IMR-90 (cell line): Measurements from ENCODE around the gene ATP6V0C. TPM values are rescaled to one million over a fixed set of nuclear protein-coding genes. Genes with fewer than 3 reads are reported as not detected.

Source experiments
- ATAC-seq: fragments of 200-7000 bp; cut with Tn5 transposase; 2 replicates; pipeline ENCODE4 v1.9.1; 2020; ENCODE audit warnings: low read depth, mild to moderate bottlenecking, moderate library complexity
- BruUV-seq: library from RNA; stranded (reverse); fragments of 400-500 nt; replicated peaks from 2 replicates; lab custom pipeline; 2021; lab: Mats Ljungman, UMichigan
- CTCF ChIA-PET: fragments of 300-600 bp; formaldehyde crosslinking; extraction: SDS; loops from one replicate; lab custom pipeline; 2021; ENCODE audit warnings: antibody characterized with exemption; lab: Yijun Ruan, JAX
- POLR2A ChIA-PET: fragments of 300-600 bp; sonication (Branson Sonifier 250); formaldehyde crosslinking; loops from one replicate; lab custom pipeline; 2022; ENCODE audit warnings: antibody characterized with exemption; ENCODE audit not compliant: unreplicated experiment; lab: Charles Lee
- DNase-seq: peaks from one replicate; pipeline ENCODE4 v3.0.0; 2013
- H2AFZ ChIP-seq: replicated peaks from 2 replicates; pipeline ENCODE3; 2013; ENCODE audit warnings: low read length, mild to moderate bottlenecking; ENCODE audit not compliant: poor library complexity
- H2AK5ac ChIP-seq: 2 replicates; pipeline ENCODE4 v1.6.1; 2013; ENCODE audit warnings: low read depth, low read length, inconsistent platforms
- H2AK9ac ChIP-seq: replicated peaks from 2 replicates; pipeline ENCODE3; 2013; ENCODE audit warnings: mild to moderate bottlenecking, low read depth, low read length, moderate library complexity; ENCODE audit not compliant: poor library complexity
- H2BK120ac ChIP-seq: 2 replicates; pipeline ENCODE4 v1.6.1; 2013; ENCODE audit warnings: low read depth, low read length, inconsistent platforms
- H2BK15ac ChIP-seq: 3 replicates; pipeline ENCODE4 v1.6.1; 2013; ENCODE audit warnings: low read depth, low read length, inconsistent platforms
- H2BK20ac ChIP-seq: 2 replicates; pipeline ENCODE4 v1.6.1; 2013; ENCODE audit warnings: low read depth, mild to moderate bottlenecking, inconsistent platforms, low read length, moderate library complexity
- H2BK5ac ChIP-seq: 2 replicates; pipeline ENCODE4 v1.6.1; 2013; ENCODE audit warnings: mild to moderate bottlenecking, low read depth, low read length, inconsistent platforms; ENCODE audit not compliant: poor library complexity, severe bottlenecking
- H3K14ac ChIP-seq: replicated peaks from 2 replicates; pipeline ENCODE4 v1.6.1; 2013; ENCODE audit warnings: low read depth, low read length, inconsistent platforms
- H3K18ac ChIP-seq: 2 replicates; pipeline ENCODE4 v1.6.1; 2013; ENCODE audit warnings: low read depth, low read length, control low read depth
- H3K23ac ChIP-seq: 2 replicates; pipeline ENCODE4 v1.6.1; 2013; ENCODE audit warnings: low read depth, low read length, inconsistent platforms
- H3K27ac ChIP-seq: 2 replicates; pipeline ENCODE4 v1.5.1; 2013; ENCODE audit warnings: mild to moderate bottlenecking, control low read depth, low read length; ENCODE audit not compliant: insufficient read depth
- H3K27me3 ChIP-seq: 2 replicates; pipeline ENCODE4 v1.6.1; 2013; ENCODE audit warnings: low read length; ENCODE audit not compliant: control insufficient read depth, insufficient read depth
- H3K36me3 ChIP-seq: 2 replicates; pipeline ENCODE4 v1.6.1; 2013; ENCODE audit warnings: low read length, mixed read lengths; ENCODE audit not compliant: control insufficient read depth, insufficient read depth
- H3K4ac ChIP-seq: 2 replicates; pipeline ENCODE4 v1.6.1; 2013; ENCODE audit warnings: low read depth, low read length, inconsistent platforms
- H3K4me1 ChIP-seq: 2 replicates; pipeline ENCODE4 v1.6.1; 2013; ENCODE audit warnings: low read length, mixed read lengths; ENCODE audit not compliant: control insufficient read depth, insufficient read depth
- H3K4me2 ChIP-seq: 2 replicates; pipeline ENCODE4 v1.6.1; 2013; ENCODE audit warnings: low read depth, mild to moderate bottlenecking, control low read depth, low read length, moderate library complexity
- H3K4me3 ChIP-seq: 2 replicates; pipeline ENCODE4 v1.5.1; 2013; ENCODE audit warnings: low read depth, mild to moderate bottlenecking, control low read depth, low read length, moderate library complexity; ENCODE audit not compliant: insufficient read depth
- H3K56ac ChIP-seq: 2 replicates; pipeline ENCODE4 v1.6.1; 2013; ENCODE audit warnings: low read length, inconsistent platforms; ENCODE audit not compliant: insufficient read depth; ENCODE audit errors: extremely low read depth
- H3K79me1 ChIP-seq, 2 experiments: 2 replicates each; pipeline ENCODE4 v1.6.1; 2013; ENCODE audit warnings: low read length in 2 of 2, inconsistent platforms in 1 of 2, low read depth in 1 of 2
- H3K9ac ChIP-seq: 2 replicates; pipeline ENCODE4 v1.6.1; 2013; ENCODE audit warnings: low read depth, low read length, control low read depth
- H3K9me1 ChIP-seq: 2 replicates; pipeline ENCODE4 v1.6.1; 2013; ENCODE audit warnings: low read length, inconsistent platforms; ENCODE audit not compliant: insufficient read depth
- H3K9me3 ChIP-seq: 2 replicates; pipeline ENCODE4 v1.6.1; 2013; ENCODE audit warnings: low read length; ENCODE audit not compliant: control insufficient read depth, insufficient read depth
- H4K20me1 ChIP-seq: 2 replicates; pipeline ENCODE4 v1.6.1; 2013; ENCODE audit warnings: low read length, inconsistent platforms; ENCODE audit not compliant: insufficient read depth
- H4K5ac ChIP-seq: 2 replicates; pipeline ENCODE4 v1.6.1; 2013; ENCODE audit warnings: mild to moderate bottlenecking, low read depth, low read length, control low read depth
- H4K8ac ChIP-seq, 2 experiments: 2 replicates each; pipeline ENCODE4 v1.6.1; 2013; ENCODE audit warnings: low read depth in 2 of 2, low read length in 2 of 2, control low read depth in 1 of 2, inconsistent platforms in 1 of 2
- H4K91ac ChIP-seq: 2 replicates; pipeline ENCODE4 v1.6.1; 2013; ENCODE audit warnings: low read depth, low read length, inconsistent platforms; ENCODE audit not compliant: insufficient read depth
- BHLHE40 ChIP-seq: fragments of 150-350 bp; IDR thresholded peaks from 2 replicates; pipeline ENCODE4 v1.6.1; 2016; ENCODE audit warnings: mild to moderate bottlenecking, low read depth, low read length
- CEBPB ChIP-seq: IDR thresholded peaks from 2 replicates; pipeline ENCODE4 v1.6.1; 2012; ENCODE audit warnings: low read depth, low read length, improper control_type of control experiment
- CHD1 ChIP-seq: IDR thresholded peaks from 2 replicates; pipeline ENCODE4 v1.6.1; 2012; ENCODE audit warnings: low read depth, low read length, improper control_type of control experiment
- FOS ChIP-seq: fragments of 150-350 bp; IDR thresholded peaks from 2 replicates; pipeline ENCODE4 v1.6.1; 2016; ENCODE audit warnings: low read depth, low read length
- MAFK ChIP-seq: IDR thresholded peaks from 2 replicates; pipeline ENCODE4 v1.6.1; 2012; ENCODE audit warnings: low read depth, low read length, improper control_type of control experiment
- MAZ ChIP-seq: IDR thresholded peaks from 2 replicates; pipeline ENCODE4 v1.6.1; 2012; ENCODE audit warnings: low read depth, mild to moderate bottlenecking, low read length, improper control_type of control experiment, moderate library complexity, borderline replicate concordance
- MXI1 ChIP-seq: IDR thresholded peaks from 2 replicates; pipeline ENCODE4 v1.6.1; 2012; ENCODE audit warnings: low read depth, mild to moderate bottlenecking, low read length, moderate library complexity, borderline replicate concordance
- NFE2L2 ChIP-seq: fragments of 150-350 bp; IDR thresholded peaks from 2 replicates; pipeline ENCODE4 v1.6.1; 2016; ENCODE audit warnings: low read depth, mild to moderate bottlenecking, low read length
- POLR2A ChIP-seq: IDR thresholded peaks from 2 replicates; pipeline ENCODE4 v1.6.1; 2012; ENCODE audit warnings: mild to moderate bottlenecking, low read depth, low read length
- RFX5 ChIP-seq: IDR thresholded peaks from 2 replicates; pipeline ENCODE4 v1.8.0; 2012; ENCODE audit warnings: low read depth, mild to moderate bottlenecking, low read length, moderate library complexity
- SMC3 ChIP-seq: fragments of 150-350 bp; IDR thresholded peaks from 2 replicates; pipeline ENCODE4 v1.6.1; 2016; ENCODE audit warnings: low read depth, mild to moderate bottlenecking, antibody characterized with exemption, low read length, moderate library complexity
- WGBS, 2 experiments: methylation state at CpG; one replicate each; pipeline versions ENCODE4 v1.1.5 to v1.1.7; 2013; ENCODE audit warnings: missing lambda C conversion rate in 2 of 2; ENCODE audit not compliant: insufficient read length in 1 of 2; ENCODE audit errors: extremely low coverage in 2 of 2; 5-methylcytosine and 5-hydroxymethylcytosine counted together
- dilution Hi-C: fragments of 300-500 bp; cut with HindIII; formaldehyde crosslinking; loops from one replicate; pipeline ENCODE4 v1.14.3; 2018; ENCODE audit warnings: low sequenced_read_pairs; ENCODE audit not compliant: unreplicated experiment
- in situ Hi-C: fragments of 300-500 bp; cut with MboI; formaldehyde crosslinking; loops from 3 replicates; pipeline ENCODE4 v1.14.3; 2019; ENCODE audit warnings: low sequenced_read_pairs, inconsistent platforms, mixed read lengths
- intact Hi-C: fragments of 100-400 bp; cut with micrococcal nuclease; formaldehyde crosslinking; loops from 2 replicates; pipeline ENCODE4 v1.10.0; 2022
- polyA plus RNA-seq, 3 experiments: library from polyadenylated mRNA; depleted of rRNA; stranded (reverse); fragments of >200 nt; gene quantifications; 2 replicates each; pipeline ENCODE4 v1.2.3, GENCODE V29; 2012; ENCODE audit warnings: low replicate concordance in 1 of 3
- total RNA-seq: library from RNA; depleted of rRNA; stranded (reverse); fragments of >200 nt; gene quantifications from 2 replicates; pipeline ENCODE4 v1.2.3, GENCODE V29; 2012
- TF ChIP-seq, protein P1 (sequence below): fragments of 150-350 bp; IDR thresholded peaks from 2 replicates; pipeline ENCODE4 v1.6.1; 2017; ENCODE audit warnings: mild to moderate bottlenecking, antibody characterized with exemption, low read length, low read depth
- TF ChIP-seq, protein P2 (sequence below): fragments of 150-350 bp; IDR thresholded peaks from 2 replicates; pipeline ENCODE4 v1.6.1; 2016; ENCODE audit warnings: low read depth, mild to moderate bottlenecking, low read length, moderate library complexity, borderline replicate concordance

Gene ATP6V0C
- total and polyA plus RNA-seq, 2 of the 4 experiments (the other 2 are of a cell fraction) = 8.4 to 107 TPM

GRCh38 chr16:2487517-2487842 lies 26.3 kb upstream of the ATP6V0C start (continued):
- TF ChIP-seq NFE2L2 (no peak), MAZ (no peak), MAFK (no peak), BHLHE40 (no peak)

GRCh38 chr16:2487903-2488531 lies 25.7 kb upstream of the ATP6V0C start:
- Histone ChIP-seq H3K27me3 (no peaks in the 10 kb centered on the region), H3K9ac (no peak overlapping the region; the same call in 1 of the 2 replicates), H2BK20ac (no peak overlapping the region), H4K91ac (no peak overlapping the region), H4K5ac (no peak overlapping the region), H3K14ac (no peak overlapping the region), H4K8ac (no peak overlapping the region), H3K9me1 (peaks cover 7% of the 10 kb centered on the region; the same call in 1 of the 2 replicates), H2BK120ac (no peak overlapping the region), H3K79me1 (peaks cover 30 to 70% of the 10 kb centered on the region in 2 experiments), H3K36me3 (peaks cover 2% of the 10 kb centered on the region; the same call in 1 of the 2 replicates), H3K9me3 (no peaks in the 10 kb centered on the region), H3K18ac (no peak overlapping the region), H2AFZ (no peak overlapping the region), H2AK5ac (no peak overlapping the region), H3K27ac (no peak overlapping the region), H3K23ac (no peak overlapping the region), H3K4me3 (no peak overlapping the region), H2AK9ac (peak overlapping the region; percentile 35), H3K56ac (no peak overlapping the region), H3K4me2 (no peak overlapping the region), H4K20me1 (peaks cover 21% of the 10 kb centered on the region), H2BK5ac (no peak overlapping the region), H3K4ac (no peak overlapping the region), H3K4me1 (peaks cover 20% of the 10 kb centered on the region), H2BK15ac (no peak overlapping the region)
- no peak for ATAC-seq
- CTCF ChIA-PET = no interaction called here
- no peak for DNase-seq
- POLR2A ChIA-PET = interaction anchor here (0.6 kb wide), 1 partner anchor 17 kb away, joined by 8 read pairs; the partner anchor contains the start of gene NTN3
- WGBS, 2 experiments = no CpG with 5 or more reads among the region's 15 CpGs
- no TSS peak for BruUV-seq
- in situ Hi-C loops (no loop called here), intact Hi-C loops (no loop called here), dilution Hi-C loops (no loop called here)
- TF ChIP-seq FOS = no peak
- TF ChIP-seq MAZ = no peak
- TF ChIP-seq, protein P1, sequence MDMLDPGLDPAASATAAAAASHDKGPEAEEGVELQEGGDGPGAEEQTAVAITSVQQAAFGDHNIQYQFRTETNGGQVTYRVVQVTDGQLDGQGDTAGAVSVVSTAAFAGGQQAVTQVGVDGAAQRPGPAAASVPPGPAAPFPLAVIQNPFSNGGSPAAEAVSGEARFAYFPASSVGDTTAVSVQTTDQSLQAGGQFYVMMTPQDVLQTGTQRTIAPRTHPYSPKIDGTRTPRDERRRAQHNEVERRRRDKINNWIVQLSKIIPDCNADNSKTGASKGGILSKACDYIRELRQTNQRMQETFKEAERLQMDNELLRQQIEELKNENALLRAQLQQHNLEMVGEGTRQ = no peak
- no peak for TF ChIP-seq CEBPB
- TF ChIP-seq, protein P2, sequence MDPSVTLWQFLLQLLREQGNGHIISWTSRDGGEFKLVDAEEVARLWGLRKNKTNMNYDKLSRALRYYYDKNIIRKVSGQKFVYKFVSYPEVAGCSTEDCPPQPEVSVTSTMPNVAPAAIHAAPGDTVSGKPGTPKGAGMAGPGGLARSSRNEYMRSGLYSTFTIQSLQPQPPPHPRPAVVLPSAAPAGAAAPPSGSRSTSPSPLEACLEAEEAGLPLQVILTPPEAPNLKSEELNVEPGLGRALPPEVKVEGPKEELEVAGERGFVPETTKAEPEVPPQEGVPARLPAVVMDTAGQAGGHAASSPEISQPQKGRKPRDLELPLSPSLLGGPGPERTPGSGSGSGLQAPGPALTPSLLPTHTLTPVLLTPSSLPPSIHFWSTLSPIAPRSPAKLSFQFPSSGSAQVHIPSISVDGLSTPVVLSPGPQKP = no peak
- no peak for TF ChIP-seq SMC3
- no peak for TF ChIP-seq POLR2A
- TF ChIP-seq RFX5 = no peak
- no peak for TF ChIP-seq CHD1
- TF ChIP-seq MXI1 = no peak
- no peak for TF ChIP-seq BHLHE40
